DND-41 (cell line): ENCODE measurements around the gene EEF2K.

Experiments
- EZH2 ChIP-seq: IDR thresholded peaks from 3 replicates; pipeline ENCODE4 v1.6.1; 2012; ENCODE audit warnings: borderline replicate concordance, low read depth, mild to moderate bottlenecking, moderate library complexity, low read length, inconsistent platforms; ENCODE audit not compliant: severe bottlenecking
- TF ChIP-seq, protein P1 (sequence below): IDR thresholded peaks from 2 replicates; pipeline ENCODE4 v1.5.1; 2012; ENCODE audit warnings: borderline replicate concordance, low read length, moderate library complexity, mild to moderate bottlenecking; ENCODE audit not compliant: poor library complexity, severe bottlenecking; ENCODE audit errors: extremely low read depth

DNA sequence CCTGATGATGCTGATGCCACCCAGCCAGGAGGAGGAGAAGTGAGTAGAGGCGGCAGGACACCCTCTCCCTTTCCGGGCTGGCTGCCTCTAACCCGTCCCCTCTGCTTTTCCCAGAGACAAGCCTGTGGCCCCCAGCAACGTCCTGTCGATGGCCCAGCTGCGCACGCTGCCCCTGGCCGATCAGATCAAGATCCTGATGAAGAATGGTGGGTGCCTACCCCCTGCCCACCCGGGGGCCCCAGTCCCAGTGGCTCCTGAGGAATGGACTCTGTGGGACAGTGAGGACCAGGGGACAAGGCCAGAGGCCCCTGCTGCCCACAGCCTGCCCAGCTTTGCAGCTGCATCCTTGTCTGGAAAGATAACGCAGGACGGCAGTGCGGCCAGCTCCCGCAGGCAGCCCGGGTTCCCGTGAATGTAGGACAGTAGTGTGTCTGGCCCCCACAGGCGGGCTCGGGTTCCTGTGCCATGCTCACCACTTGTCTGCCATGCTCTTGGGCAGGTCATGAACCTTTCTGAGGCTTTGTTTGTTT is 111.0 kb downstream of the EEF2K start:
- TF ChIP-seq, protein P1, sequence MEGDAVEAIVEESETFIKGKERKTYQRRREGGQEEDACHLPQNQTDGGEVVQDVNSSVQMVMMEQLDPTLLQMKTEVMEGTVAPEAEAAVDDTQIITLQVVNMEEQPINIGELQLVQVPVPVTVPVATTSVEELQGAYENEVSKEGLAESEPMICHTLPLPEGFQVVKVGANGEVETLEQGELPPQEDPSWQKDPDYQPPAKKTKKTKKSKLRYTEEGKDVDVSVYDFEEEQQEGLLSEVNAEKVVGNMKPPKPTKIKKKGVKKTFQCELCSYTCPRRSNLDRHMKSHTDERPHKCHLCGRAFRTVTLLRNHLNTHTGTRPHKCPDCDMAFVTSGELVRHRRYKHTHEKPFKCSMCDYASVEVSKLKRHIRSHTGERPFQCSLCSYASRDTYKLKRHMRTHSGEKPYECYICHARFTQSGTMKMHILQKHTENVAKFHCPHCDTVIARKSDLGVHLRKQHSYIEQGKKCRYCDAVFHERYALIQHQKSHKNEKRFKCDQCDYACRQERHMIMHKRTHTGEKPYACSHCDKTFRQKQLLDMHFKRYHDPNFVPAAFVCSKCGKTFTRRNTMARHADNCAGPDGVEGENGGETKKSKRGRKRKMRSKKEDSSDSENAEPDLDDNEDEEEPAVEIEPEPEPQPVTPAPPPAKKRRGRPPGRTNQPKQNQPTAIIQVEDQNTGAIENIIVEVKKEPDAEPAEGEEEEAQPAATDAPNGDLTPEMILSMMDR, result no peak
- no peak for TF ChIP-seq EZH2
